ENCODE measurements around the gene RASGRF2. TPM values are rescaled to one million over a fixed set of nuclear protein-coding genes. Genes with fewer than 3 reads are reported as not detected.
A peak's percentile ranks its signal among the peaks of the same experiment; 100 is the strongest.

RASGRF2 gene
- total and polyA plus RNA-seq, 10 donors: 0.74 to 13.9 (median 8.8) TPM

GRCh38 chr5:81146031-81146430, 185.9 kb downstream of the RASGRF2 start:
- H3K4me1 ChIP-seq: no peaks in the 10 kb centered on the region

GRCh38 chr5:81147011-81147885, 187.1 kb downstream of the RASGRF2 start:
- WGBS, 5 donors: 60 to 92% (median 76%) methylated on average over 6 of the region's 6 CpGs
- Histone ChIP-seq H3K4me1 (no peaks in the 10 kb centered on the region), H3K36me3 (no peaks in the 10 kb centered on the region), H3K27ac (no peak overlapping the region), H3K9me3 (no peaks in the 10 kb centered on the region), H3K27me3 (replicated peaks in 1 of 7) (no peaks in the 10 kb centered on the region), H3K4me3 (no peak overlapping the region)
- DNase-seq: no peak
- TF ChIP-seq CTCF (IDR thresholded peaks at IDR 0.05 in 8 of 11, conservative IDR thresholded peaks at IDR 0.05 in 3 of 11): no peak
- no peak for TF ChIP-seq POLR2AphosphoS5 (IDR thresholded peaks at IDR 0.05)
- no peak for TF ChIP-seq POLR2A (IDR thresholded peaks at IDR 0.05)
- intact Hi-C loops (cut with DNase I; ENCODE audit: low total_unique reads): no loop called here

More at GRCh38 chr5:81146031-81146430, 185.9 kb downstream of the RASGRF2 start:
- intact Hi-C loops (cut with DNase I; ENCODE audit: low total_unique reads): no loop called here
- no peak for DNase-seq
- Histone ChIP-seq H3K9me3 (no peaks in the 10 kb centered on the region), H3K36me3 (no peaks in the 10 kb centered on the region), H3K4me3 (no peak overlapping the region), H3K27me3 (replicated peaks in 1 of 7) (no peaks in the 10 kb centered on the region), H3K27ac (no peak overlapping the region)
- 92 to 97% (median 95%) methylated on average over 1 of the region's 1 CpG for WGBS, 5 donors
- no peak for TF ChIP-seq CTCF (IDR thresholded peaks at IDR 0.05 in 8 of 11, conservative IDR thresholded peaks at IDR 0.05 in 3 of 11)
- TF ChIP-seq POLR2AphosphoS5 (IDR thresholded peaks at IDR 0.05): no peak
- no peak for TF ChIP-seq POLR2A (IDR thresholded peaks at IDR 0.05)

- Histone ChIP-seq H3K36me3 (no peaks in the 10 kb centered on the region), H3K27me3 (replicated peaks in 1 of 7) (no peaks in the 10 kb centered on the region), H3K4me1 (no peaks in the 10 kb centered on the region), H3K4me3 (peak overlapping the region in 1 of 8 donors; percentile 5), H3K9me3 (no peaks in the 10 kb centered on the region), H3K27ac (no peak overlapping the region)
- DNase-seq: no peak
- intact Hi-C loops (cut with DNase I; ENCODE audit: low total_unique reads): no loop called here
- no peak for TF ChIP-seq POLR2A (IDR thresholded peaks at IDR 0.05)
- 59 to 71% (median 66%) methylated on average over 7 of the region's 7 CpGs for WGBS, 5 donors
These were observed 187.9 kb downstream of the RASGRF2 start for GRCh38 chr5:81147886-81148571.

GRCh38 chr5:81151546-81151945, 191.4 kb downstream of the RASGRF2 start:
- no peaks in the 10 kb centered on the region for H3K4me1 ChIP-seq
- intact Hi-C loops (cut with DNase I; ENCODE audit: low total_unique reads): no loop called here
- peaks cover 0 to 19% (median 15%) of the 10 kb centered on the region in 8 donors for H3K9me3 ChIP-seq
- H3K27me3 ChIP-seq (replicated peaks in 1 of 7): no peaks in the 10 kb centered on the region
- no peak for TF ChIP-seq POLR2A (IDR thresholded peaks at IDR 0.05)
- no peak for TF ChIP-seq CTCF (IDR thresholded peaks at IDR 0.05 in 8 of 11, conservative IDR thresholded peaks at IDR 0.05 in 3 of 11)
- no peak for TF ChIP-seq POLR2AphosphoS5 (IDR thresholded peaks at IDR 0.05)
- no peak overlapping the region for H3K27ac ChIP-seq
- no peak for DNase-seq
- no peak overlapping the region for H3K4me3 ChIP-seq
- no peaks in the 10 kb centered on the region for H3K36me3 ChIP-seq
- WGBS, 5 donors: 18 to 52% (median 25%) methylated on average over 1 of the region's 1 CpG

Measured in spleen (tissue), 11 donors.